ENCODE measurements around the gene PLPP3.

Gene PLPP3

DNA sequence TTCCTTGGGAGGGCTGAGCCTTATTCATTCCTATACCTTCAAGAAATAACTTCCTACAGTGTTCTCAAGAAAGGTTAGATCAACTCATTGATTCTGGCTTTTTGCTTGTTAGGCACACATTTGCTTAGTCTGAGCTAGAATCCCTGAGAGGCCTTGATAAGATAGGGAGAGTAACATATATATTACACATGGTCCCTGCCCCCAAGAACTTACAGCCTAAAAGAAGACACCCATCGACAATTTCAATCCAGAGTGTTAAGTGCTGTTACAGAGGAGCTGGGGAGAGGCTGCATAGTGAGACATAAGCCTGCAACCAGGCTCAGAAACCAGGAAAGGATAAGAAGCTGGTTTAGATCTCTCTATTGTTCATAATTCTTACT, 68.7 kb downstream of the PLPP3 start:
- no peaks in the 10 kb centered on the region for H3K4me1 Mint-ChIP-seq (ENCODE audit: low read depth)
- no peaks in the 10 kb centered on the region for H3K9me3 Mint-ChIP-seq
- H3K36me3 Mint-ChIP-seq (ENCODE audit: low read depth) = no peaks in the 10 kb centered on the region
- H3K27me3 Mint-ChIP-seq (ENCODE audit: low read depth) = no peaks in the 10 kb centered on the region
- no peak overlapping the region for H3K27ac Mint-ChIP-seq
- no peak overlapping the region for H3K4me3 Mint-ChIP-seq

DNA sequence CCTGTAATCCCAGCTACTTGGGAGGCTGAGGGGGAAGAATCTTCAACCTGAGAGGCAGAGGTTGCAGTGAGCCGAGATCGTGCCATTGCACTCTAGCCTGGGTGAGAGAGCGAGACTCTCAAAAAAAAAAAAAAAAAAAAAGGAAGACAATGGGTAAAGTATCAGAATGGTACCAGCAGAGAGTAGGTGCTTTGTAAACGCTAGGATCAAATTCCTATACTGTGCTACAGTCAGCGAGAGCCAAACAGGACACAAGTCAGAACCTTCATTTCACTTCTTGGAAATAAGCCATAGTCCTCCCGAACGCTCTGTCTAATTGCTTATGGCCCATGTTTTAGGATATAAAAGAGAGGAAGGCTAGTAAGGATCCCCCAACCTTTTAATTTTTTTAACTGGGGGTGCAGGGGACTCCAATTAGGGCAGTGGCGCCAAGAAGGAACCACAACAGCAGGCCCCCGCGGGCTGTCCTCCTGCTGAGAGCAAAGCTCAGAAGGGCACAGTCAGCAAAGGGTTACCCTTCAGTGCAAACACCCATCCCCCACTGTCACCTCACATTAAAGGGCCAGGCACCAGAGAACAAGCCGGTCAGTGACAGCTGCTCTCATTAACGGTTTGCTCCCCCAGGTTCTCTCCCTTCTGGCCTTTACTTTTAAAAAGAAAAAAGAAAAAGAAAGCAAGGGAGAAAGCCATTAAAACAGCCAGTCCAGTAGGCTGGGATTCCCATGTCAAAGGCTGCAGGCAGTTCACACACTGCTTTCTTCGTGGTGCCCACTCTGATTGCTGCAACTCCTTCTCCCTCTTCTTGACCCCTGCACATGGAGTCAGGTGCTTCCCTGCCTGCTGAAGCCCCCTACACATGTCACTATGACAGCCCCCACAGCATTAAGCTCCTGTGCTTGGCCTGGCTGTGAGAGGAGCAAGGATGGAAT, 69.4 kb downstream of the PLPP3 start:
- no peaks in the 10 kb centered on the region for H3K27me3 Mint-ChIP-seq (ENCODE audit: low read depth)
- no peaks in the 10 kb centered on the region for H3K9me3 Mint-ChIP-seq
- H3K36me3 Mint-ChIP-seq (ENCODE audit: low read depth) = no peaks in the 10 kb centered on the region
- no peaks in the 10 kb centered on the region for H3K4me1 Mint-ChIP-seq (ENCODE audit: low read depth)
- no peak overlapping the region for H3K27ac Mint-ChIP-seq
- H3K4me3 Mint-ChIP-seq = no peak overlapping the region

DNA sequence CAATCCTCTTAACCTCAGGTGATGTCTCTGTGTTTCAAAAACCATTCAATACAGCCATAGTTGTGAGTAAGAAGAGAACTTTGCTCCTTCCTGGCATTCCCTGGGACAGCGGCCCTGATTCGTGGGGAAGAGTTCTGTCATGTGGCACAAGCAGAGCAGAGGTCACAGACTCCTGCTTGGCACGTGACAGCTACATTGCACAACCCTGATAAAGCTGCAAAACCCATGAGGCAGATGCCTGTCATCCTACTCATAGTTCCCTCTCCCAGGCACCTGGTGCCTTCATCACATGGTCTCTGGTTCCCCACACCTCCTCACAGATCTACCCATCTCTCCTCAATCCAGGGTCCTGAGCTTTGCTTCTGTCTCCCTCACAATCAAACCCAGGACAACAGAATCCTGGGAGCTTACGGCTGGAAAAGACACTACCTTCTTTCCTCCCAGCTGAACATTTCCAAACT, 70.8 kb downstream of the PLPP3 start:
- H3K4me1 Mint-ChIP-seq (ENCODE audit: low read depth) = no peaks in the 10 kb centered on the region
- no peak overlapping the region for H3K27ac Mint-ChIP-seq
- no peaks in the 10 kb centered on the region for H3K27me3 Mint-ChIP-seq (ENCODE audit: low read depth)
- H3K36me3 Mint-ChIP-seq (ENCODE audit: low read depth) = no peaks in the 10 kb centered on the region
- no peak overlapping the region for H3K4me3 Mint-ChIP-seq
- no peaks in the 10 kb centered on the region for H3K9me3 Mint-ChIP-seq

DNA sequence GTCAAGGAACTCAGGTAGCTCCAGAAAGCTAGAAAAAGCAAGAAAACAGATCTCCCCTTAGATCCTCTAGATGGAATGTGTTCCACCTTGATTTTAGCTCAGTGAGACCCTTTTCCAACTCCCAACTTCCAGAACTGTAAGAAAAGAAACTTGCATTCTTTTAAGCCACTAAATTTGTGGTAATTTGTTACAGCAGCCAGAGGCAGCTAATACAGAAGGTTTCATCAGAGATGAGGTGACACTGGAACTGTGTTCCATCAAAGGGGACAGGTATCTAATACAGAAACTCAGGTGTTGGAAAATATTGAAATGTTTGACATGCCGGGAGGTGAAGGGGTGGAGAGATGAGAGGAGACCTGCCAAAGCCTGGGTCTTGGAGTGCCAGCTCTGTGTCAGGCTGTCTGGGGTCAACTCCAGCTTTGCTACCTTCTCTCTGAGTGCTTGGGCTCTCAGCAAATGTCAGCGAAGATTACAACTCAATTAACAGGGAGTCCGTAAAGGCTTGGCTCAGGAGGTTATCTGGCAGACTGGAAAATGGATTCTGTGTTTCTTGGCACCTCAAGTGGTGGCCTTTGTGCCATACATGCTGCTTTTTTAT, 71.3 kb downstream of the PLPP3 start:
- no peak overlapping the region for H3K27ac Mint-ChIP-seq
- H3K4me1 Mint-ChIP-seq (ENCODE audit: low read depth) = no peaks in the 10 kb centered on the region
- no peaks in the 10 kb centered on the region for H3K9me3 Mint-ChIP-seq
- H3K27me3 Mint-ChIP-seq (ENCODE audit: low read depth) = no peaks in the 10 kb centered on the region
- no peaks in the 10 kb centered on the region for H3K36me3 Mint-ChIP-seq (ENCODE audit: low read depth)
- H3K4me3 Mint-ChIP-seq = no peak overlapping the region

- H3K36me3 Mint-ChIP-seq (ENCODE audit: low read depth) = no peaks in the 10 kb centered on the region
Measured at GRCh38 chr1:56506951-56507491, 72.3 kb downstream of the PLPP3 start.

GRCh38 chr1:56505792-56506743, 73.3 kb downstream of the PLPP3 start:
- Mint-ChIP-seq H3K27ac (no peak overlapping the region), H3K36me3 (ENCODE audit: low read depth) (no peaks in the 10 kb centered on the region), H3K4me3 (no peak overlapping the region), H3K27me3 (ENCODE audit: low read depth) (no peaks in the 10 kb centered on the region), H3K9me3 (no peaks in the 10 kb centered on the region), H3K4me1 (ENCODE audit: low read depth) (no peaks in the 10 kb centered on the region)

More at GRCh38 chr1:56506951-56507491, 72.3 kb downstream of the PLPP3 start:
- Mint-ChIP-seq H3K27me3 (ENCODE audit: low read depth) (no peaks in the 10 kb centered on the region), H3K4me1 (ENCODE audit: low read depth) (no peaks in the 10 kb centered on the region), H3K4me3 (no peak overlapping the region), H3K9me3 (no peaks in the 10 kb centered on the region), H3K27ac (no peak overlapping the region)

DNA sequence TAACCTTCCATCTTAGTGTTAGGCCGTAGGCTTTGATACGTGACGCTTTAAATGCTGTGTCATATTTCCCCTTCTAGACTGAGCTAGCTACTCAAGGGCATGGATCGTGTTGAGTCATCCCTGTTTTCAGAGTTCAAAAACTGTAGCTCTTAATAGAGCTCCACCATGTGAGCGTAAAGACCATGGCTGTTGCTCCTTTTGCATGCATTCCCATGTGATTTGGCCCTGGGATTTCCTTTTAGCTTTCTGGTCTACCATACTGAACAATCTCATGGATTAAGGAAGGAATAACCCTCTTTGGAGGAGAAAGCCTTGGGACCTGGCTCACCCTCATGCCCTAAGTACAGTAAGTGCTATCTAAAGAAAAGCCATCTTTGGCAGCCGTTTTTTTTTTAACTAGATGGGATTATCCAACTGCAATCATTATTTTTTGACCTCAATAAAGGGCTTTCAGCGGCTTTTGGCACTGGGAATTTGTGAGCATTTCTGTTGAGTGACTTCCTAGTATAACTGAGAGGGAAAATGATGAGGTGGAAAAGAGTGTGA, 76.6 kb downstream of the PLPP3 start:
- H3K4me3 Mint-ChIP-seq = no peak overlapping the region
- H3K36me3 Mint-ChIP-seq (ENCODE audit: low read depth) = no peaks in the 10 kb centered on the region
- H3K27ac Mint-ChIP-seq = no peak overlapping the region
- no peaks in the 10 kb centered on the region for H3K27me3 Mint-ChIP-seq (ENCODE audit: low read depth)
- no peaks in the 10 kb centered on the region for H3K4me1 Mint-ChIP-seq (ENCODE audit: low read depth)
- no peaks in the 10 kb centered on the region for H3K9me3 Mint-ChIP-seq

GRCh38 chr1:56501888-56502287, 77.5 kb downstream of the PLPP3 start:
- Mint-ChIP-seq H3K4me3 (no peak overlapping the region), H3K36me3 (ENCODE audit: low read depth) (no peaks in the 10 kb centered on the region), H3K4me1 (ENCODE audit: low read depth) (no peaks in the 10 kb centered on the region), H3K27me3 (ENCODE audit: low read depth) (no peaks in the 10 kb centered on the region), H3K9me3 (no peaks in the 10 kb centered on the region), H3K27ac (no peak overlapping the region)

- Mint-ChIP-seq H3K27me3 (ENCODE audit: low read depth) (no peaks in the 10 kb centered on the region), H3K4me1 (ENCODE audit: low read depth) (no peaks in the 10 kb centered on the region), H3K4me3 (no peak overlapping the region), H3K27ac (no peak overlapping the region), H3K36me3 (ENCODE audit: low read depth) (no peaks in the 10 kb centered on the region), H3K9me3 (no peaks in the 10 kb centered on the region)
Measured at GRCh38 chr1:56501426-56501825, 77.9 kb downstream of the PLPP3 start.

DNA sequence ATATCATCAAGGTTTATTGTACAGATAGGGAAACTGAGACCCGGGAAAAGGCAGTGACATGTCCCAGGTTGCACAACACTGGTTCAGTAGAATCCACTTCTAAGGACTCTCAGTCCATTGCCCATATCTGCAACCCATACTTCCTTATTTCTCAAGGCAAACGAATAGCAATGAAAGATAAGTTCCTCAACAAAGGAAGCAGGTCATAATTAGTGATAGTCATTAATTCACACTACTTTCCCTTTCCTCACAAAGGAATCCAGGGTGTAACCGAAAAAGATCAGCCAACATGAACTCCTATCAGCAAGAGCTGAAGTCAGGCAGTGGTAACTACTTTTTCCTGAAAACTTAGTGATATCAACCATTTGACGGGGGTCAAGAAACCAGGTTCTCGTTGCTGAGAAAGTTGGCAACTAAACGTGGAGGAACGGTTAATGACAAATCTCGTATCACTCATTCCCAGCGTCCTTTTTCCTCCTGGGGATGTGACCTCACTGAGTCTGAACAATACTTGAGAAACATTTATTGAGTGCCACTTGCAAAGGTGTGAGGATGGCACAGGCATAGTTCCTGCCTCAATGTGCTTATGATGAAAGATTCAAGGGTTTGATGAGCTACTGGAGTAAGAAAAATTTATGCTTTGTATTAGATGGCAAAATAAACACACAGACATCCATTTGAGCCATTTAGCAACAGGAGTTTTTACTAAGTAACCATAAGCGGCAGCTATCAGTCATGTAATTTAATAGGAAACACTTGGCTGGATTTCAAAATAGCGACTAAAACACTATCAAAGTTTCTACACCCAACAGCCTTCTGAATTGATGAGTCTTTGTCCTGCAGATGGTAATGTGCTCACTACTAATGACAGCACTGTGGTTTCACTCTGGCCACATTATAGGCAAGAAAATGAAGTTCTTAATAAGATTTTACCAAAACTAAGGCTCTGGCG, 82.3 kb downstream of the PLPP3 start:
- no peak overlapping the region for H3K27ac Mint-ChIP-seq
- H3K36me3 Mint-ChIP-seq (ENCODE audit: low read depth) = no peaks in the 10 kb centered on the region
- no peaks in the 10 kb centered on the region for H3K27me3 Mint-ChIP-seq (ENCODE audit: low read depth)
- H3K4me3 Mint-ChIP-seq = no peak overlapping the region
- H3K4me1 Mint-ChIP-seq (ENCODE audit: low read depth) = no peaks in the 10 kb centered on the region
- no peaks in the 10 kb centered on the region for H3K9me3 Mint-ChIP-seq

GRCh38 chr1:56496158-56496557, 83.2 kb downstream of the PLPP3 start:
- no peak overlapping the region for H3K4me3 Mint-ChIP-seq
- no peaks in the 10 kb centered on the region for H3K36me3 Mint-ChIP-seq (ENCODE audit: low read depth)
- H3K27ac Mint-ChIP-seq = no peak overlapping the region
- H3K4me1 Mint-ChIP-seq (ENCODE audit: low read depth) = no peaks in the 10 kb centered on the region
- H3K9me3 Mint-ChIP-seq = no peaks in the 10 kb centered on the region
- H3K27me3 Mint-ChIP-seq (ENCODE audit: low read depth) = no peaks in the 10 kb centered on the region

DNA sequence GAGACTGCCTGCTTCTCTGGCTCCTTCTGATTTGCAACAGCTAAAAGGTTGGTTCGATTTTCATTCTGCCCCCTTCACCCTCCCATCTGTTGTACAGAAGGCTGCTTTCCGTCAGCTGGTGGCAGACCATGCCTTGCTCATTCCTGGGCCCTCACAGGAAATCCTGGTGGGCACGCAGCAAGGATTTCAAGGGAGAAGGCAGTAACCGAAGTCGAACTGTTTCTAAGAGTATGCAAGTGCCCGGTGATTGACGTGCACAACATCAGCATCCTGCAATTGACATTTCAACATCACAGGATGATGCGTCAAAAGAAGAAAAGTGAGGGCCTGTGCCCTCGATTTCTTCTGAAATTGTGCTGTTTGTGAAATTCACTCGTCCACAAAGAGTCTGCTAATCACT, 83.8 kb downstream of the PLPP3 start:
- no peaks in the 10 kb centered on the region for H3K27me3 Mint-ChIP-seq (ENCODE audit: low read depth)
- H3K4me1 Mint-ChIP-seq (ENCODE audit: low read depth) = no peaks in the 10 kb centered on the region
- no peaks in the 10 kb centered on the region for H3K9me3 Mint-ChIP-seq
- no peaks in the 10 kb centered on the region for H3K36me3 Mint-ChIP-seq (ENCODE audit: low read depth)
- H3K27ac Mint-ChIP-seq = no peak overlapping the region
- no peak overlapping the region for H3K4me3 Mint-ChIP-seq

GRCh38 chr1:56494306-56494705, 85.1 kb downstream of the PLPP3 start:
- Mint-ChIP-seq H3K27ac (no peak overlapping the region), H3K4me1 (ENCODE audit: low read depth) (no peaks in the 10 kb centered on the region), H3K4me3 (no peak overlapping the region), H3K36me3 (ENCODE audit: low read depth) (no peaks in the 10 kb centered on the region), H3K9me3 (no peaks in the 10 kb centered on the region), H3K27me3 (ENCODE audit: low read depth) (no peaks in the 10 kb centered on the region)
